AG09319 (cell line): ENCODE results near the gene DHX8.

Experiments
- DNase-seq: peaks from one replicate; pipeline ENCODE4 v3.0.0-alpha.2; 2010; ENCODE audit warnings: low read depth; ENCODE audit errors: extremely low read depth
- TF ChIP-seq, protein P1 (sequence below): IDR thresholded peaks from 2 replicates; pipeline ENCODE4 v1.5.1; 2011; ENCODE audit warnings: low read depth, mild to moderate bottlenecking, inconsistent platforms, low read length, moderate library complexity

DHX8 gene

GRCh38 chr17:43552229-43552837 is 68.6 kb downstream of the DHX8 start:
- DNase-seq = no peak
- TF ChIP-seq, protein P1, sequence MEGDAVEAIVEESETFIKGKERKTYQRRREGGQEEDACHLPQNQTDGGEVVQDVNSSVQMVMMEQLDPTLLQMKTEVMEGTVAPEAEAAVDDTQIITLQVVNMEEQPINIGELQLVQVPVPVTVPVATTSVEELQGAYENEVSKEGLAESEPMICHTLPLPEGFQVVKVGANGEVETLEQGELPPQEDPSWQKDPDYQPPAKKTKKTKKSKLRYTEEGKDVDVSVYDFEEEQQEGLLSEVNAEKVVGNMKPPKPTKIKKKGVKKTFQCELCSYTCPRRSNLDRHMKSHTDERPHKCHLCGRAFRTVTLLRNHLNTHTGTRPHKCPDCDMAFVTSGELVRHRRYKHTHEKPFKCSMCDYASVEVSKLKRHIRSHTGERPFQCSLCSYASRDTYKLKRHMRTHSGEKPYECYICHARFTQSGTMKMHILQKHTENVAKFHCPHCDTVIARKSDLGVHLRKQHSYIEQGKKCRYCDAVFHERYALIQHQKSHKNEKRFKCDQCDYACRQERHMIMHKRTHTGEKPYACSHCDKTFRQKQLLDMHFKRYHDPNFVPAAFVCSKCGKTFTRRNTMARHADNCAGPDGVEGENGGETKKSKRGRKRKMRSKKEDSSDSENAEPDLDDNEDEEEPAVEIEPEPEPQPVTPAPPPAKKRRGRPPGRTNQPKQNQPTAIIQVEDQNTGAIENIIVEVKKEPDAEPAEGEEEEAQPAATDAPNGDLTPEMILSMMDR = no peak

- no peak for DNase-seq
- TF ChIP-seq, protein P1 = no peak
Measured at GRCh38 chr17:43553573-43553972, 69.8 kb downstream of the DHX8 start.

- TF ChIP-seq, protein P1 = no peak
- DNase-seq = no peak
Measured at GRCh38 chr17:43554857-43555256, 71.1 kb downstream of the DHX8 start.

GRCh38 chr17:43556292-43556691 is 72.5 kb downstream of the DHX8 start:
- DNase-seq = no peak
- TF ChIP-seq, protein P1 = no peak

- TF ChIP-seq, protein P1 = no peak
- DNase-seq = no peak
Measured at GRCh38 chr17:43558805-43559160, 75.0 kb downstream of the DHX8 start.

GRCh38 chr17:43559161-43559816 is 75.5 kb downstream of the DHX8 start:
- DNase-seq = no peak
- TF ChIP-seq, protein P1 = no peak
